SH-SY5Y (cell line): Measurements from ENCODE around the gene TMEM235.

ENCODE experiments used
- GATA2 ChIP-seq: IDR thresholded peaks from 2 replicates; pipeline ENCODE4 v1.6.1; 2011; ENCODE audit warnings: mild to moderate bottlenecking, low read depth, low read length
- GATA3 ChIP-seq: IDR thresholded peaks from 2 replicates; pipeline ENCODE4 v1.6.1; 2011; ENCODE audit warnings: low read depth, mild to moderate bottlenecking, low read length, moderate library complexity

- TF ChIP-seq GATA2 (no peak), GATA3 (no peak)
Measured at GRCh38 chr17:78266231-78266631, 34.8 kb downstream of the TMEM235 start.
